Transverse colon (tissue), 4 donors: ENCODE data around the gene ELL3.

ENCODE experiments used
- CTCF ChIP-seq, 5 experiments: fragments of 200-600 bp in 3 of 5; fragments of 450-650 bp in 2 of 5; sonication (generic) in 3 of 5; IDR thresholded peaks; 1 replicate in 2 of 5; 2 replicates in 3 of 5; pipeline ENCODE4 v1.5.1; 2016 to 2017; ENCODE audit warnings: antibody characterized with exemption in 5 of 5, inconsistent platforms in 3 of 5, mild to moderate bottlenecking in 2 of 5, moderate library complexity in 1 of 5
- POLR2A ChIP-seq: fragments of 450-650 bp; IDR thresholded peaks from one replicate; pipeline ENCODE4 v1.6.1; 2016; ENCODE audit warnings: antibody characterized with exemption, mild to moderate bottlenecking, moderate library complexity
- POLR2AphosphoS5 ChIP-seq, 3 donors: sonication (generic); formaldehyde crosslinking; IDR thresholded peaks; one replicate each; pipeline ENCODE4 v1.6.1; 2016; ENCODE audit warnings: antibody characterized with exemption in 3 of 3

- TF ChIP-seq CTCF (IDR thresholded peaks at IDR 0.05): no peak
- TF ChIP-seq POLR2A: no peak
- no peak for TF ChIP-seq POLR2AphosphoS5 (IDR thresholded peaks at IDR 0.05)
These were observed 12.6 kb upstream of the ELL3 start for GRCh38 chr15:43789409-43789808.
